WI38 (cell line): ENCODE results near the gene GAK.

Experiments used
- H3K4me3 ChIP-seq: 2 replicates; pipeline ENCODE4 v1.5.1; 2011; ENCODE audit warnings: low read depth, mild to moderate bottlenecking, control low read depth, low read length
- CTCF ChIP-seq: IDR thresholded peaks from 2 replicates; pipeline ENCODE4 v1.5.1; 2012; ENCODE audit warnings: low read depth, mild to moderate bottlenecking, control low read depth, low read length

GAK gene

GRCh38 chr4:825063-825970, 106.8 kb downstream of the GAK start:
- no peak for TF ChIP-seq CTCF
- H3K4me3 ChIP-seq = no peak overlapping the region

- no peak for TF ChIP-seq CTCF
- no peak overlapping the region for H3K4me3 ChIP-seq
Observed at GRCh38 chr4:824461-825062, 107.6 kb downstream of the GAK start.

- TF ChIP-seq CTCF = no peak
- H3K4me3 ChIP-seq = no peak overlapping the region
Observed at GRCh38 chr4:823761-824460, 108.2 kb downstream of the GAK start.

GRCh38 chr4:823176-823760, 108.8 kb downstream of the GAK start:
- TF ChIP-seq CTCF = no peak
- no peak overlapping the region for H3K4me3 ChIP-seq

GRCh38 chr4:822361-823175, 109.5 kb downstream of the GAK start:
- no peak for TF ChIP-seq CTCF
- no peak overlapping the region for H3K4me3 ChIP-seq

- TF ChIP-seq CTCF = no peak
- H3K4me3 ChIP-seq = no peak overlapping the region
Observed at GRCh38 chr4:821631-822030, 110.5 kb downstream of the GAK start.
